GM23248 (cell line): ENCODE data around the gene LIMK1.

ENCODE experiments used
- EZH2 ChIP-seq: fragments of 200-600 bp; sonication (generic); IDR thresholded peaks from 2 replicates; pipeline ENCODE4 v1.6.1; 2018; ENCODE audit warnings: antibody characterized with exemption, mild to moderate bottlenecking; ENCODE audit not compliant: insufficient read depth, poor library complexity, severe bottlenecking
- EZH2phosphoT487 ChIP-seq: fragments of 200-600 bp; sonication (generic); IDR thresholded peaks from 2 replicates; pipeline ENCODE4 v1.6.1; 2018; ENCODE audit warnings: antibody characterized with exemption, moderate library complexity, mild to moderate bottlenecking, low read depth; ENCODE audit not compliant: insufficient read depth

DNA sequence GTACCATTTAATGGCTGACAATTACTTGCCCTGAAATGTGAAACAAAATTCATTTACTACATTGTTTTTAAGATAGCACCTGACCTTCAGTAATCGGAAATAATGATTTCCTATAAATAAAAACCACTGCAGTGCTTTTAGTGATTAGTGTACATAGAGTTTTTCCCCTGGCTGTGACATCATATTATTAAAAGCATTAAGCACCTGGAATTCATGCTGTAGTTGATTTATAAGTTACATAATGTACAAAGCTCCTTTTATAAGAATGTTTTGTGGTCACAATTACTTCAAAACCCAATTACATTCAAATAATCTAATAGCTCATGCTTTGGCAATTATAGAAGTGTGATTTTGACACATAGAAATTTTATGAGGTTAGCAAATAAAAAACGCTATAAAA lies 46.3 kb downstream of the LIMK1 start:
- TF ChIP-seq EZH2phosphoT487, result no peak
- TF ChIP-seq EZH2, result no peak
